ENCODE data around the gene SLC8B1. TPM values are rescaled to one million over a fixed set of nuclear protein-coding genes. Genes with fewer than 3 reads are reported as not detected.

Gene SLC8B1
- total and polyA plus RNA-seq, 2 donors (not counting 3 experiments of a cell fraction or from before 2014, with no cell fraction given): 29.9 to 45.4 TPM

- POLR2A ChIA-PET: no interaction called here
- dilution Hi-C loops (cut with MboI; ENCODE audit: extremely low pct_ligation_motif_present, low sequenced_read_pairs): no loop called here
- no peak overlapping the region for H3K4me2 ChIP-seq (ENCODE audit: insufficient read depth, low read length)
- no TSS peak for BruUV-seq (replicated peaks)
- H3K27ac ChIP-seq (ENCODE audit: insufficient read depth, low read depth, low read length): no peak overlapping the region
- H3K36me3 ChIP-seq (ENCODE audit: control insufficient read depth in 2 of 2, extremely low read depth in 1 of 2, insufficient read depth in 2 of 2, low read length in 2 of 2): peaks cover 0 to 3% of the 10 kb centered on the region in 2 experiments
- no peak for TF ChIP-seq POLR2AphosphoS5 (IDR thresholded peaks at IDR 0.05; ENCODE audit: insufficient read depth, low read depth, low read length)
- no peak for TF ChIP-seq MYC (IDR thresholded peaks at IDR 0.05; ENCODE audit: low read depth, low read length)
- no peak for TF ChIP-seq GATA2 (IDR thresholded peaks at IDR 0.05; ENCODE audit: insufficient read depth, insufficient read length, low read depth, low read length)
- TF ChIP-seq FOS (IDR thresholded peaks at IDR 0.05; ENCODE audit: borderline replicate concordance, insufficient read depth, low read length): no peak
- TF ChIP-seq, protein P1, sequence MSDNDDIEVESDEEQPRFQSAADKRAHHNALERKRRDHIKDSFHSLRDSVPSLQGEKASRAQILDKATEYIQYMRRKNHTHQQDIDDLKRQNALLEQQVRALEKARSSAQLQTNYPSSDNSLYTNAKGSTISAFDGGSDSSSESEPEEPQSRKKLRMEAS (IDR thresholded peaks at IDR 0.05; ENCODE audit: insufficient read depth, insufficient read length): no peak
- TF ChIP-seq, protein P2, sequence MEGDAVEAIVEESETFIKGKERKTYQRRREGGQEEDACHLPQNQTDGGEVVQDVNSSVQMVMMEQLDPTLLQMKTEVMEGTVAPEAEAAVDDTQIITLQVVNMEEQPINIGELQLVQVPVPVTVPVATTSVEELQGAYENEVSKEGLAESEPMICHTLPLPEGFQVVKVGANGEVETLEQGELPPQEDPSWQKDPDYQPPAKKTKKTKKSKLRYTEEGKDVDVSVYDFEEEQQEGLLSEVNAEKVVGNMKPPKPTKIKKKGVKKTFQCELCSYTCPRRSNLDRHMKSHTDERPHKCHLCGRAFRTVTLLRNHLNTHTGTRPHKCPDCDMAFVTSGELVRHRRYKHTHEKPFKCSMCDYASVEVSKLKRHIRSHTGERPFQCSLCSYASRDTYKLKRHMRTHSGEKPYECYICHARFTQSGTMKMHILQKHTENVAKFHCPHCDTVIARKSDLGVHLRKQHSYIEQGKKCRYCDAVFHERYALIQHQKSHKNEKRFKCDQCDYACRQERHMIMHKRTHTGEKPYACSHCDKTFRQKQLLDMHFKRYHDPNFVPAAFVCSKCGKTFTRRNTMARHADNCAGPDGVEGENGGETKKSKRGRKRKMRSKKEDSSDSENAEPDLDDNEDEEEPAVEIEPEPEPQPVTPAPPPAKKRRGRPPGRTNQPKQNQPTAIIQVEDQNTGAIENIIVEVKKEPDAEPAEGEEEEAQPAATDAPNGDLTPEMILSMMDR (IDR thresholded peaks at IDR 0.05; ENCODE audit: extremely low read depth in 1 of 2, insufficient read depth in 1 of 2, low read depth in 1 of 2, low read length in 2 of 2): no peak
- no peak for TF ChIP-seq JUN (IDR thresholded peaks at IDR 0.05; ENCODE audit: borderline replicate concordance, insufficient read depth, insufficient read length, low read depth)
- TF ChIP-seq EZH2 (IDR thresholded peaks at IDR 0.05; ENCODE audit: borderline replicate concordance, low read depth, low read length, severe bottlenecking): no peak
- no peak for TF ChIP-seq POLR2A (IDR thresholded peaks at IDR 0.05; ENCODE audit: low read depth, low read length)
- H3K27me3 ChIP-seq (ENCODE audit: control insufficient read depth in 2 of 2, insufficient read depth in 2 of 2, low read length in 2 of 2): no peaks in the 10 kb centered on the region
- no peaks in the 10 kb centered on the region for H3K9me3 ChIP-seq (replicated peaks; ENCODE audit: control insufficient read depth, insufficient read depth, low read length)
- H3K4me3 ChIP-seq (replicated peaks in 1 of 3; ENCODE audit: insufficient read depth in 1 of 3, low read depth in 1 of 3, low read length in 3 of 3): no peak overlapping the region
- intact Hi-C loops (cut with micrococcal nuclease): no loop called here
- no peaks in the 10 kb centered on the region for H3K9me1 ChIP-seq (replicated peaks; ENCODE audit: control insufficient read depth, extremely low read depth, insufficient read depth, low read length)
- H3K9ac ChIP-seq (replicated peaks; ENCODE audit: extremely low read depth, insufficient read depth, low read length): no peak overlapping the region
- peaks cover 22% of the 10 kb centered on the region for H3K4me1 ChIP-seq (ENCODE audit: control insufficient read depth, extremely low read depth, insufficient read depth, low read length)
- no peaks in the 10 kb centered on the region for H3K79me2 ChIP-seq (ENCODE audit: control insufficient read depth, insufficient read depth, low read length)
- H4K20me1 ChIP-seq (replicated peaks; ENCODE audit: control insufficient read depth, extremely low read depth, insufficient read depth, low read length): no peaks in the 10 kb centered on the region
- no peak for DNase-seq (ENCODE audit: low read depth, low spot score)
- H2AFZ ChIP-seq (ENCODE audit: low read depth, low read length): no peak overlapping the region
- CTCF ChIA-PET: interaction anchor here (1.0 kb wide), 1 partner anchor 52 kb away, joined by 3 read pairs; no protein-coding TSS in a partner anchor
- no peak for FAIRE-seq
Observed at GRCh38 chr12:113249546-113249945, 85.4 kb downstream of the SLC8B1 start.
